ENCODE results near the gene TK2. TPM values are rescaled to one million over a fixed set of nuclear protein-coding genes. Genes with fewer than 3 reads are reported as not detected.
"Not testable (repeated sequence)": the region's sequence is repeated elsewhere in the genome, so short reads cannot be mapped to it uniquely, and the experiment has no call there.

Gene TK2
- total and polyA plus RNA-seq, 2 donors from 2014 or later = 31.0 to 44.2 TPM

GRCh38 chr16:66515596-66516508, 34.1 kb downstream of the TK2 start:
- TF ChIP-seq CTCF (IDR thresholded peaks at IDR 0.05; ENCODE audit: borderline replicate concordance, extremely low read depth, insufficient read depth) = peak; percentile 37
- Histone ChIP-seq H3K36me3 (ENCODE audit: control insufficient read depth in 2 of 3, insufficient read depth in 3 of 3, low read length in 3 of 3) (peaks cover 2 to 5% (median 3%) of the 10 kb centered on the region in 3 donors), H3K9ac (ENCODE audit: low read length in 3 of 3) (peak overlapping the region in 2 of 3 donors; percentile 12 to 60), H3K4me1 (ENCODE audit: control insufficient read depth in 2 of 3, insufficient read depth in 2 of 3, low read depth in 1 of 3, low read length in 3 of 3) (peaks cover 6 to 53% (median 48%) of the 10 kb centered on the region in 3 donors), H3K9me3 (ENCODE audit: control insufficient read depth in 2 of 3, insufficient read depth in 1 of 3, low read length in 3 of 3) (no peaks in the 10 kb centered on the region), H3K27me3 (ENCODE audit: control insufficient read depth, insufficient read depth, low read length) (no peaks in the 10 kb centered on the region), H3K4me3 (ENCODE audit: low read length in 3 of 3) (no peak overlapping the region), H3K27ac (ENCODE audit: low read depth in 2 of 2, low read length in 2 of 2) (peak overlapping the region; percentile 89 to 93)
- DNase-seq = no peak
- intact Hi-C loops (cut with DNase I) = no loop called here
- no peak for FAIRE-seq

DNA sequence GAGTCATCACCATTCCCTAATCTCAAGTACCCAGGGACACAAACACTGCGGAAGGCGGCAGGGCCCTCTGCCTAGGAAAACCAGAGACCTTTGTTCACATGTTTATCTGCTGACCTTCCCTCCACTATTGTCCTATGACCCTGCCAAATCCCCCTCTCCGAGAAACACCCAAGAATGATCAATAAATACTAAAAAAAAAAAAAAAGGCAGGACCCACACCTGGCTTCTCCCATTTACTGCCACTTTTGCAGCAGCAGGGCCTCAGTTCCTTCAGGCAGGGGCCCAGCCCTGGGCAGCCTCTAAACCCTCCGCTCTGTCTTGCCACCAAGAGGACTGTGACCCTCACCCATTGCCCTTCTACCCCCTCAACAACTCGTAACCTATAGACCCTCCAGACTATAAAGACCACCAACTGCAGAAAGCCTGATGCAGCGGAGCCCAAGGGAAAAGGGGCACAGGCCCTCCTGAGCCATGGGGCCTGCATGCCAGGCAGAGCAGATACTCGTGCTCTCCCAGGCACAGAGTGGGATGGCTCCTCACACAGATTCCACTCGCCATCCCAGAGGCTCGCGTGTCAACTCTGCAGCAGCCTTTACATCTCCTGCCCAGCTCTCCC, 34.8 kb downstream of the TK2 start:
- DNase-seq; H3K9ac ChIP-seq (ENCODE audit: low read length in 3 of 3); intact Hi-C loops (cut with DNase I); H3K27me3 ChIP-seq (ENCODE audit: control insufficient read depth, insufficient read depth, low read length); H3K36me3 ChIP-seq (ENCODE audit: control insufficient read depth in 2 of 3, insufficient read depth in 3 of 3, low read length in 3 of 3); H3K9me3 ChIP-seq (ENCODE audit: control insufficient read depth in 2 of 3, insufficient read depth in 1 of 3, low read length in 3 of 3); H3K4me3 ChIP-seq (ENCODE audit: low read length in 3 of 3); FAIRE-seq: not testable (repeated sequence)
- Histone ChIP-seq H3K27ac (ENCODE audit: low read depth in 2 of 2, low read length in 2 of 2) (peak overlapping the region in 1 of 2 donors; percentile 93), H3K4me1 (ENCODE audit: control insufficient read depth in 2 of 3, insufficient read depth in 2 of 3, low read depth in 1 of 3, low read length in 3 of 3) (peaks cover 6 to 60% (median 54%) of the 10 kb centered on the region in 3 donors)

GRCh38 chr16:66514391-66514790, 35.5 kb downstream of the TK2 start:
- H3K27ac ChIP-seq (ENCODE audit: low read depth in 2 of 2, low read length in 2 of 2); H3K36me3 ChIP-seq (ENCODE audit: control insufficient read depth in 2 of 3, insufficient read depth in 3 of 3, low read length in 3 of 3); FAIRE-seq; H3K9ac ChIP-seq (ENCODE audit: low read length in 3 of 3); H3K4me3 ChIP-seq (ENCODE audit: low read length in 3 of 3); H3K27me3 ChIP-seq (ENCODE audit: control insufficient read depth, insufficient read depth, low read length); DNase-seq; intact Hi-C loops (cut with DNase I); H3K9me3 ChIP-seq (ENCODE audit: control insufficient read depth in 2 of 3, insufficient read depth in 1 of 3, low read length in 3 of 3): not testable (repeated sequence)
- peaks cover 6 to 59% (median 59%) of the 10 kb centered on the region in 3 donors for H3K4me1 ChIP-seq (ENCODE audit: control insufficient read depth in 2 of 3, insufficient read depth in 2 of 3, low read depth in 1 of 3, low read length in 3 of 3)

DNA sequence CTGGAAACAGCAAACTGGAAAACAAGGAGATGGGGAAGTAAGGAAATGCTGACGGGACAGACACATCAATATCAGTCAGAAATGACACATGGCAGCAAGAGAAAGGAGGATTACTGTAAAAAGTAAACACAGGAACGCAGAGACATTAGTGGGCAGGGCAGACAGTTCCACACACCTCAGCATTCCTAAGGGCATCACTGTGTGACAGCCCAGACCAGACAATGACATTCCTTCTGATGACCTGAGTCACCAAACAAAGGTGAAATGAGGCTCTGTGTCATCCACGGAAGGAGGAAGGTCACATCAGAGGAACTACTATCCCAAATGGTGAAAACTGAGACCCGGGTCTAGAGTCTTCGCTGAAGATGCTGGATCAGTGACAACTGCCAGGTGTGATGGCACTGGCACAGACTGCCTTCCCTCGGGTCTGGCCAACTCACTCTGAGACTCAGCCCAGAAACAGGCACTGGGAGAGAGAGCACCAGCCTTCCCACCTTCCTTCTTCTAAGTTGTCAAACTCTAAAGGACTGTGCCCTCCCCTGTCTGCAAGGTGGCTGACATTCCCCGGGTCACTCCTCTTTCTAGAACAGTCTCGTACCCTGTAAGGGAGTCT, 36.7 kb downstream of the TK2 start:
- peaks cover 0 to 3% (median 2%) of the 10 kb centered on the region in 3 donors for H3K36me3 ChIP-seq (ENCODE audit: control insufficient read depth in 2 of 3, insufficient read depth in 3 of 3, low read length in 3 of 3)
- peak overlapping the region in 1 of 2 donors; percentile 20 for H3K27ac ChIP-seq (ENCODE audit: low read depth in 2 of 2, low read length in 2 of 2)
- FAIRE-seq (no peak), DNase-seq (no peak)
- H3K9ac ChIP-seq (ENCODE audit: low read length in 3 of 3) = peak overlapping the region in 1 of 3 donors; percentile 1
- no peak for TF ChIP-seq CTCF (IDR thresholded peaks at IDR 0.05; ENCODE audit: borderline replicate concordance, extremely low read depth, insufficient read depth)
- H3K9me3 ChIP-seq (ENCODE audit: control insufficient read depth in 2 of 3, insufficient read depth in 1 of 3, low read length in 3 of 3) = no peaks in the 10 kb centered on the region
- no peak overlapping the region for H3K4me3 ChIP-seq (ENCODE audit: low read length in 3 of 3)
- intact Hi-C loops (cut with DNase I) = no loop called here
- peaks cover 6 to 63% (median 62%) of the 10 kb centered on the region in 3 donors for H3K4me1 ChIP-seq (ENCODE audit: control insufficient read depth in 2 of 3, insufficient read depth in 2 of 3, low read depth in 1 of 3, low read length in 3 of 3)
- no peaks in the 10 kb centered on the region for H3K27me3 ChIP-seq (ENCODE audit: control insufficient read depth, insufficient read depth, low read length)

Measured in kidney (tissue), 14 donors.